GM19455 (cell line): ENCODE data around the gene ASCL5.
A peak's percentile ranks its signal among the peaks of the same experiment; 100 is the strongest.
"Not testable (repeated sequence)": the region's sequence is repeated elsewhere in the genome, so short reads cannot be mapped to it uniquely, and the experiment has no call there.

ENCODE experiments used
- ATAC-seq: cut with Tn5 transposase; IDR thresholded peaks from one replicate; pipeline ENCODE4 v1.9.1; 2021; ENCODE audit not compliant: unreplicated experiment

The ASCL5 gene

GRCh38 chr1:201126832-201127754, at the start of gene ASCL5:
Gene ASCL5 (minus strand): TSS chr1:201127184. CDS start chr1:201115372, 11,812 bp downstream.
- ATAC-seq, result no peak

DNA sequence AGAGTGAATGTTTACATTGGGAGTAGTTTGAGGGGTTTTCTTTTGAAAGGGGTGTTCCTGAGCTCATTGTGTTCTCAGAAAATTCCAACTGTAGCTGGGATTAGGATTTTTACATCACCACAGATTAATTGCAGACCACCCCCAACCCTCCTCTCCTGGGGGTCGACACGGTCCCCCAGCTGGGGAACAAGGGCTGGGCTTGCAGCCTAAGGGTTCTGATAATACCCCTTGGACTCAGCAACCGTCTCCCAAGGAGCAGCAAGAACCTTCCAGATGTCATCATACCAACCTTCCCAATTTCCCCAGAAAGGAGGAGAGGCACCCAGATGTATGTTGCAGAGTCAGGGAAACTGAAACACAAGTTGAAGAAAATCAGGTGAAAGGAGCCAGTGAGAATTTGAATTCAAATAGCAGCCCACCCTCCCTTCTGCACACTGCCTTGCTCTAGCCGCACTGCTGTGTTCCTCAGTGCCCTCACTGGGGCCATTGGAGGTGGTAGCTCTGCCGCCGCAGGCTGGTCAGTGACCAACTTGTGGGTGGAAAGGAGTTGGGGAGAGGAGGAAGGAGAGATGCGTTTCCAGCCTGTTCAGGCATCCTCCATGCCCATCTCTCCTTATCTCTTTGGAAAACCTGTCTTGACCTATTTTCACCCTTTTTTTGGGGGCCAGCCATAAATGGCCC, 49.0 kb upstream of the ASCL5 start:
- ATAC-seq, result no peak

DNA sequence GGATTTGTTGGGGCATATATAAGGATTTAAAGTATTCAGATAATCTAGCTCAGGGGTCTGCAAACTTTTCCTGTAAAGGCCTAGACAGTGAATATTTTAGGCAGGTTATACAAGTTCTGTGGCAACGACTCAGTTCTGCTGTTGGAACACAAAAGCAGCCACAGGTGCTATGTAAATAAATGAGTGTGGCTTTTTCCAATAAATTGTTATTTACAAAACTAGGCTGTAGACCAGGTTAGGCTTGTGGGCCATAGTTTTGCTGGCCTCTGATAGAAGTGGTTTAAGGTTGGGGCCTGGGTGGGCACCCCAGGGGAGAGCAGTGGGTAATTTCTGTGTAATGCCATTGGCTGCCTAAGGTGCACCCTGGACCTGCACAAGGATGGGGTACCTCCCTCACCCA, 46.8 kb upstream of the ASCL5 start:
- ATAC-seq, result no peak

DNA sequence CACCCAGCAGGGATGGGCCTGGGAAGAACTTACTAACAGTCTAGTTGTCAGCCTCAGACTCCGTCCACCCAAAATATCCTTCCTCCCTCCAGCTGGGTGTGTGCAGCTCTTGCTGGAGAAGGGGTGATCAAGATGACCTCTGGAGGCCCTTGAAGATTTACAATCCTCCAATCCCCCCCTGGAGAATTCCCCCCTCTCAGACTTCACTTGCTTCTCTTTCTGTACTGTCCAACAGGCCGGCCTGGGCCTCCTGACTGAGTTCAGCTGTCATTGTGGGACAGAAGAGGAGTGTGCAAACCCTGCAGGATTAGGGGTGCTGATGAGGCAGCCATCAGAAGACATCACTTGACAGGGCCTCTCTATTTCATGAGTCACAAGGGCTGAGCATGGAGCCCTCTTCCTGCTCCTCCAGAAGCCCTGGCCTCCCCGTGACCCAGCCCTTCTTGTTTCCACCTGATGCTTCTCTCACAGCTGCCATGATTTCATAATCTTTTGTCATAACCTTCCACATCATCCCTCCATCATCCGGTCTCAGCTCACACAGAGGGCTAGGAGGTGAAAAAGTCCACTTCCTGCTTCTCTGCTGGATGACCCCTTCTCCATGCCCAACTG, 46.1 kb upstream of the ASCL5 start:
- ATAC-seq, result no peak

DNA sequence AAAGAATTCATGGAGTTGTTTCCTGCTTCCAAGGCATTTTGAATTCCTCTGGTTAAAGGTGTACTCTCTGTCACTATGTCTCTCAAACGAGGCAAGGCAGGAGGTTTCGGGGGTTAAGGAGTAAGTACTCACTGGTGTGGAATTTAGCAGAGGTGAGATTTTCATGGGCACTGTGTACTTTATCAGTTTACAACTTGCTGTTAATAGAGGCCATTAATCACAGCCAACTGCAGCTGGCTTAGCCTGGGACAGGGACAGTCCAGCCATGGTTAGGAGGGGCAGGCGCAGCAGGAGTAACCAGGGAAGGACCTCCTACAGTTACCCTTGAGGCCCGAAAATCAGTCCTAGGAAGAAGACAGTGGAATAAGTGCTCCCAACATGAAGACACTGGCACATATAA, 45.3 kb upstream of the ASCL5 start:
- no peak for ATAC-seq

DNA sequence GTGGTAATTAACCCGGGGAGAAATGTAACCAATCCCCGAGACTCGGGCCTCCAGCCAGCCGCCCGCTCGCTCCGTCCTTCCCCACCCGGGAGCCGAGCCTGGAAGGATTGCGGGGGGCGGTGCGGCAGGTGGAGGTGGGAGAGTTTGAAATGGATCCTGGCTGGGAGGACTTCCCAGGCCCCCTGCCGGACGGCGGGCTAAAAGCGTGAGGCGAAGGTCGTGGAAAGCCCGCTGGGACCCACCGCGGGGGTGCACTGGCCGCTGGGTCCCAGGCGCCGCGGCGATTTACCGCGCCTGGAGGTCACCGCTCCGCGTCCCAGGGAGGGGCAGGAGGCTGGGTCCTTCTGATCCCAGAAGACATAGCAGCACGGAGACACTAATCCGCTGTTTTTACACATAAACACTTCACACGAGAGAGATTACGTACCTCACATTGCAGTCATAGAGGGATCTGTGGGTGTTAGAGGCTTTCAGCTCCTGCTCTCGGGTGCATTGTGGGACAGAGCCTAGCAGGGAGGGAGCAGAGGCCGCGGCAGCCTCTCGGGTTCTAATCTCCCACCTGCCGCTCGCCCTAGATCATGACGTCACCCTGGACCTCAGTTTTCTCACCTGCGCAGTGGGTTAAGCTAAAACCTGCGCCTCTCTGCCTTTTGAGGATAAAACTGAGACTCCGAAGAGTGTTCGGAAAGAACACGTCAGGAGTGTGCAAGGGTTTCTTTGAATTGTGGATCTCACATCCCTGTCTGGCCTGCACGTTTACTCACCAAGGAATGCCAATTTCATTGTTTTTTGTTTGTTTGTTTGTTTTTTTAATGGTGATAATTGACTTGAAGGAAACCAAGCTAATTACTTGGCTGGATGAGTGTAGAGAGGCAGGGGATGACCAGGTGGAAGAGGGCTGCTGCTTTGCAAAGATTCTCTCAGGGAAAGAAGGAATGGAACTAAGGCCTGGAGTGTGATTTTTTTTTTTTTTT, 44.4 kb upstream of the ASCL5 start:
- peak; percentile 37 for ATAC-seq

- ATAC-seq, result peak; percentile 97
Observed at GRCh38 chr1:201170533-201171062, 43.6 kb upstream of the ASCL5 start.

DNA sequence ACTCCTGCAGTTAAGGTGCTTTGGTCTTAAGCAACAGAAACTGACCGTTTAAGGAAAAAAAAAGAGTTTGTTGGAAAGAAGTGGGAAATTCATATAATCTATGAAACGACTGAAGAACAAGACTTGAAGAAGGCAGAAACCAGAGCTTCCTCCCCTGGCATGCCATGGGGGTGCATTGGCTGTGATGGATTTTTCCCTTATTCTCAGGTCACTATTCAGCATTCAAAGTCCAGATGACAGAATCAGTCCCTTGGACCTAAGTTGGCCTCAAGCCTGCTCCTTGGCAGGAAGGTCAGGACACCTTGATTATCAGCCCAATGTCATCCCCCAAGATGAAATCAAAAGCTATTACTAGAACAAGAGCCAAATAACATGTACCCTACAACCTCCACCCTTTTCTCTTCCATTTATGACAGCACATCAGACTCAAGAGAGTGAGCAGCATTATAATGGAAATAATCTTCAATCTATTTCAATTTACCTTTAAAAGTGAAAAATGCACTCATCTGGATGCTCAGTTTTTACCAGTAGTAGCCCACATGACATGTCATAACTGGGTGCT, 43.1 kb upstream of the ASCL5 start:
- ATAC-seq, result no peak

- ATAC-seq, result no peak
Observed at GRCh38 chr1:201169203-201169602, 42.2 kb upstream of the ASCL5 start.

- no peak for ATAC-seq
Observed at GRCh38 chr1:201167041-201167991, 40.3 kb upstream of the ASCL5 start.

DNA sequence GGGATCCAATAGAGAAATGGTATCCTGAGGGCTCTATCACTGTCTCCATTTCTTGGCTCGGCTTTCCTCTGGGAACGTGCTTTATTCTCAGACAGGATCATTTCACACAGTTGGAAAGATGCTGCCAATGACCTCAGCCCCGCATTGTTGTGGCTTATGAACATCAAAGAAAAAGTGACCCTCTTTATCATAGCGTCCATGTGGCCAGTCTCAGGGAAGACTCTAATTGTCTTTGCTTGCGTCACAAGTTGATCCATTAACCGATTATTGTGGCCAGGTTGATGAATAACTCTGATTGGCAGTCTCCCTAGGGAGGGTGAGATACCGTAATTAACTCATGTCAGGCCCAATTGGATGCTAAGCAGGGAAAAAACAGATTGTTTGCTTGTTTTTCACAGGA, 37.7 kb upstream of the ASCL5 start:
- no peak for ATAC-seq

- ATAC-seq, result no peak
Observed at GRCh38 chr1:201163707-201164106, 36.7 kb upstream of the ASCL5 start.

DNA sequence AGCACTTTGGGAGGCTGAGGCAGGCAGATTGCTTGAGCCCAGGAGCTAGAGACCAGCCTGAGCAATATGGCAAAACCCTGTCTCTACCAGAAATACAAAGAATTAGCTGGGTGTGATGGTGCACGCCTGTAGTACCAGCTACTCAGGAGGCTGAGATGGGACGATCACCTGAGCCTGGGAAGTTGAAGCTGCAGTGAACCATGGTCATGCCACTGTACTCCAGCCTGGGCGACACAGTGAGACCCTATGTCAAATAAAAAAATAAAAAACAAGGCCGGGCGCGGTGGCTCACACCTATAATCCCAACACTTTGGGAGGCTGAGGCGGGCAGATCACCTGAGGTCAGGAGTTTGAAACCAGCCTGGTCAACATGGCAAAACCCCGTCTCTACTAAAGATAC, 36.1 kb upstream of the ASCL5 start:
- ATAC-seq, result not testable (repeated sequence)

- ATAC-seq, result no peak
Observed at GRCh38 chr1:201157949-201158348, 31.0 kb upstream of the ASCL5 start.

GRCh38 chr1:201156819-201157218, 29.8 kb upstream of the ASCL5 start:
- ATAC-seq, result no peak

DNA sequence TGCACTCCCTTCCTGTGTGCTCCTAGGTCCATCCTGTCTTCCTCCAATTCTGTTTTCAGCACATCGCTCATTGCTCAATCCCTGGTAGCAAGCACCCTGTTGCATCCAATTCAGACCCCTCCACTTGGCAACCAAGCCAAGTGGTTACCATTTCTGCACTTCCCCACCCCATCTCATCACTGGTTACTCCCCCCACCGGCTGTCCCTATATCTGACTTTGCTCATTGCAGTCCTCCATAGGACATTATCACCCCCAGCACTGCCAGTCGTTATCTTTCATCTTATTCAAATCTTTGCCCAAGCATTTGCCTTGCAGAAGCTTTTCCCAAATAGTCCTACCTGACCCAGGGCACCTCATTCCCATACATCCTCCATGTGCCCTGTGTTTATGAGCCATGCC, 29.4 kb upstream of the ASCL5 start:
- ATAC-seq, result no peak

DNA sequence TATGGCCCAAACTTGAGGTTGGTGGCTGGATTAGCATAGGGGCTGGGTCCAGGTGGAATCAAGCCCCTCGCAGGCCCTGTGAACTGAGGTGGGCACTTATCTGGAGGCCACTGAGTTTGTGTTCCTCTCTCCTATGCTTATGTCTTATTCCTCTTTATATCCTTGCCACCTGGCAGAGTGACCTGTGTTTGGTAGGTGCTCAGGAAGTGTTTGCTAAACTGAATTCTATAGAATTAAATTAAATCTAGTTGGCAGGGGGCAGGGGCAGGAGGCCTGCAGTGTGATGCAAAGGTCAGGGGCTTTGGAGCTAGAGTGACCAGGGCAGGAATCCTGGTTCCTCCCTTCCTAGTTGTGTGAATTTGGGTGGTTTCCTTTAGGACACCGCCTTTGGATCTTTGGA, 28.4 kb upstream of the ASCL5 start:
- ATAC-seq, result no peak

DNA sequence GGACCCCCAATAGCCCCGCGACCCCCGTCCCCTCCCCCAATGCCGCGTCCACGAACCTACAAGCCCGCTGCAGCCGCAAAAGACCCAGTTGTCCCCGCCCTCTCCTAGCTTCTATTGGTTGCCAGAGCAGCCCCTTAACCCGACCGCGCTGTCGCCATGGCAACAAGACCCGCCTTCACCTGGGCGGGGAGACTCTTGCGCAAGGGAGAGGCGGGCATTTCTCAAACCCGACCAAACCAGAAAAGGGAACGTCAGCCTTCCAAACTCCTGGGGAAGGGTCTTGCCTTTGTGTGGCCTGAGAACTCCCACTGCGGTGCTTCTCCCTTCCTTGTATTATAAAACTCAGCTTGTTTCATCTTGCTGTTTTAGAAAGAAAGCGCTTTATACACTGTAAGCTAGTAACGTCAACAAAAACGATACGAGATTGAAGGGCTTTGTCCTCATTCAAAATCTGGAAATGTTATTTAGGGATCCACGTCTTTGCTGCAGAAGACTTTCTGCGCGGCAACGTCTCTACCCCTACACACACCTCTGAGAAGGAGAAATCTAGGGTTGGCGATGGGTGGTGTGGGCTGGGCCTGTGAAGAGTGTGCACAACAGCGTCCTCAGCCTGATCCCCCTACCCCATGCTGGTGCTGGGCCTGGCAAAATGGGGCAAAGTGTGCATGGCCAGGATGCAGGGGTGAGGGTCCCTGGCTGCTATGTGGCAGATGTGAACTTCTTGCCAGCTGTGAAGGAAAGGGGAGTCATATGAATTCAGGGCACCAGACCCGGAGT, 27.6 kb upstream of the ASCL5 start, which contains the start of gene TMEM9:
TMEM9 (minus strand) TSS at position 86 of the 777 bp plus-strand sequence. CDS start 551 bp downstream, outside the sequence.
- peak; percentile 99 for ATAC-seq
